Left lung (tissue), 10 donors: ENCODE results near the gene MORC3. TPM values are rescaled to one million over a fixed set of nuclear protein-coding genes. Genes with fewer than 3 reads are reported as not detected.
"Not testable (repeated sequence)": the region's sequence is repeated elsewhere in the genome, so short reads cannot be mapped to it uniquely, and the experiment has no call there.

Experiments used
- ATAC-seq: fragments of 200-7000 bp; cut with Tn5 transposase; one replicate; pipeline ENCODE4 v1.9.1; 2020; ENCODE audit warnings: moderate library complexity
- DNase-seq, 4 donors: peaks; one replicate each; pipeline ENCODE4 v3.0.0-alpha.2; 2013 to 2020
- H3K27ac ChIP-seq, 2 donors: fragments of 200-600 bp; sonication (generic) in 1 of 2; one replicate each; pipeline versions ENCODE4 v1.5.0 to v1.8.0; 2020 to 2021
- H3K27me3 ChIP-seq, 2 donors: fragments of 200-600 bp; sonication (generic) in 1 of 2; one replicate each; pipeline versions ENCODE4 v1.5.0 to v1.8.0; 2020 to 2021
- H3K36me3 ChIP-seq, 2 donors: fragments of 200-600 bp; sonication (generic) in 1 of 2; one replicate each; pipeline versions ENCODE4 v1.5.0 to v1.8.0; 2020 to 2021
- H3K4me1 ChIP-seq, 2 donors: fragments of 200-600 bp; one replicate each; pipeline ENCODE4 v1.8.0; 2021
- H3K4me3 ChIP-seq, 2 donors: fragments of 200-600 bp; sonication (generic) in 1 of 2; one replicate each; pipeline versions ENCODE4 v1.5.0 to v1.8.0; 2020 to 2021; ENCODE audit warnings: mild to moderate bottlenecking in 1 of 2
- H3K9me3 ChIP-seq, 2 donors: fragments of 200-600 bp; sonication (generic) in 1 of 2; one replicate each; pipeline versions ENCODE4 v1.5.0 to v1.8.0; 2020 to 2021
- intact Hi-C, 2 donors: fragments of 100-400 bp; cut with DNase I; formaldehyde crosslinking; loops; one replicate each; pipeline versions ENCODE4 v1.11.2 to v1.14.2; 2022
- polyA plus RNA-seq, 6 donors: library from polyadenylated mRNA; unstranded; fragments of 120-200 nt; gene quantifications; one replicate each; pipeline ENCODE4 v1.2.1, GENCODE V29; 2013; ENCODE audit not compliant: insufficient read length in 6 of 6
- total RNA-seq, 2 donors: library from RNA; stranded (reverse); fragmentation: NEBNext Ultra II Directional; extraction: Animal tissue kit (Norgen Biotek cat#: 25700); gene quantifications; one replicate each; pipeline ENCODE4 v1.2.1, GENCODE V29; 2021
- TF ChIP-seq, protein P1 (sequence below), 2 donors: fragments of 200-600 bp; sonication (generic) in 1 of 2; IDR thresholded peaks; one replicate each; pipeline versions ENCODE4 v1.5.0 to v1.8.0; 2021; ENCODE audit warnings: antibody characterized with exemption in 2 of 2
- donor health status: DM: no; HTN: yes; CAD: no.
- donor health status: DM: no; HTN: no; CAD: no.

The MORC3 gene
- total and polyA plus RNA-seq, 8 donors, result 25.6 to 61.4 (median 48.1) TPM

DNA sequence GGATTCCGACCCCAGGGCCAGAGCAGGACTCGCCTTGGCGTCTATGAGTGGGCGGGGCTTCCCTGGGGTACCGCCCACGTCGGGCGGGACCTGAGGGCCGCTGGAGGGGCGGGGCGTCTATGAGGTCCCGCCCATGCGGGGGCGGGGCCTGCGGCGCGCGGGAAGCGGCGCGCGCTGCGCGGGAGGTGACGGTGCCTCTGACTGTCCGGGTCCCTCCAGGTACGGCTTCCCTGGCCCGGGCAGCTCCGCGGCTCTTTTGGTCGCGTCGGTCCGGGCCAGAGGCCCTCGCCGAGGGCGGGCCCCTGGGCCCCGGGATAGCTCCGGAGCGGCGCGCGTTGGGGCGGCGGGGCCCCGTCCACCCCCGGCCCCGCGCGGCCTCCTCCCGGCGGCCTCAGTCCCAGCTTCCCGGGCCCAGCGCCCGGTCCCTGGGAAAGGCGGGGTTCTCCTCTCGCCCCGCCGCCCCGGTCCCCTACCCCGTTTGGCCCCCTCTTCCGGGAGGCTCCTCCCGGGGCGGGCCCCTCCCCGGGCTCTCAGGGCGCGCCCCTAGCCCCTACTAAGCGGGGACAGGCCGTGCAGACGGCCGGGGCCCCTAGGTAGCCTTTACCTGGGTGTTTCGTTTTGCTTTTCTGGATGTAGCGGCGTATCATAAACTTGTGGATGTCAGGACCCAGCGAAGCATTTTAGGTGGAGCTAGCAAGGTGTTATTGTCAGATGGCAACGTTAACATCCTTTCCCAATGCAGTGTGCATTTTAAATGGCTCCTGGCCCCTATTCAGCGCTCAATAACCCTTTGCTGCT lies 65.4 kb downstream of the MORC3 start, which contains the start of gene CHAF1B:
CHAF1B (plus strand) TSS at position 160 of the 798 bp plus-strand sequence. CDS start 745 bp downstream, outside the sequence.
- ATAC-seq (peak; percentile 97), DNase-seq (peak; percentile 72 to 93 (median 80))
- no peak within 1 kb of the TSS for H3K27ac ChIP-seq
- no peaks in the 10 kb centered on the region for H3K27me3 ChIP-seq
- TF ChIP-seq, protein P1, sequence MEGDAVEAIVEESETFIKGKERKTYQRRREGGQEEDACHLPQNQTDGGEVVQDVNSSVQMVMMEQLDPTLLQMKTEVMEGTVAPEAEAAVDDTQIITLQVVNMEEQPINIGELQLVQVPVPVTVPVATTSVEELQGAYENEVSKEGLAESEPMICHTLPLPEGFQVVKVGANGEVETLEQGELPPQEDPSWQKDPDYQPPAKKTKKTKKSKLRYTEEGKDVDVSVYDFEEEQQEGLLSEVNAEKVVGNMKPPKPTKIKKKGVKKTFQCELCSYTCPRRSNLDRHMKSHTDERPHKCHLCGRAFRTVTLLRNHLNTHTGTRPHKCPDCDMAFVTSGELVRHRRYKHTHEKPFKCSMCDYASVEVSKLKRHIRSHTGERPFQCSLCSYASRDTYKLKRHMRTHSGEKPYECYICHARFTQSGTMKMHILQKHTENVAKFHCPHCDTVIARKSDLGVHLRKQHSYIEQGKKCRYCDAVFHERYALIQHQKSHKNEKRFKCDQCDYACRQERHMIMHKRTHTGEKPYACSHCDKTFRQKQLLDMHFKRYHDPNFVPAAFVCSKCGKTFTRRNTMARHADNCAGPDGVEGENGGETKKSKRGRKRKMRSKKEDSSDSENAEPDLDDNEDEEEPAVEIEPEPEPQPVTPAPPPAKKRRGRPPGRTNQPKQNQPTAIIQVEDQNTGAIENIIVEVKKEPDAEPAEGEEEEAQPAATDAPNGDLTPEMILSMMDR (IDR thresholded peaks at IDR 0.05), result no peak
- H3K4me3 ChIP-seq, result peak within 1 kb of the TSS; percentile 44 to 60
- H3K4me1 ChIP-seq, result peaks cover 0 to 8% of the 10 kb centered on the region in 2 donors
- peaks cover 0 to 2% of the 10 kb centered on the region in 2 donors for H3K9me3 ChIP-seq
- H3K36me3 ChIP-seq, result peaks cover 0 to 2% of the 10 kb centered on the region in 2 donors
- intact Hi-C loops, result no loop called here

DNA sequence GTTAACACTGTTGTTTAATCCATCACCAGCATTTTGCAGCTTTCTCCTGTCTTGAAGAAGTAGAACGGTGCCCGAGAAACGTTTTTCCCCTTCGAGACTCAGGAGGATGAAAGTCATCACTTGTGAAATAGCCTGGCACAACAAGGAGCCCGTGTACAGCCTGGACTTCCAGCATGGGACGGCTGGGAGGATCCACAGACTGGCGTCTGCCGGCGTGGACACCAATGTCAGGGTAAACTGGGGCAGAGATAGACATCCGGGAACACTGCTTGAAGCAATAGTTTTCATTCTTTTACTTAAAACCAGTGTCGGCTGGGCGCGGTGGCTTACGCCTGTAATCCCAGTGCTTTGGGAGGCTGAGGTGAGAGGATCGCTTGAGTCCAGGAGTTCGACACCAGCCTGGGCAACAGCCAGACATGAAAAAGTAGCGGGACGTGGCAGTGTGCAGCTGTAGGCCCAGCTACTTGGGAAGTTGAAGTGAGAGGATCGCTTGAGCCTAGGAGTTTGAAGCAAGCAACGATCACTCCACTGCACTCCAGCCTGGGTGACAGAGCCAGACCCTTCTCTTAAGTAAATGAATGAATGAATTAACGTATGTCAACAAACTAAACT lies 66.1 kb downstream of the MORC3 start:
- Histone ChIP-seq H3K36me3 (no peaks in the 10 kb centered on the region), H3K27ac (no peak overlapping the region), H3K27me3 (no peaks in the 10 kb centered on the region), H3K4me1 (peaks cover 0 to 8% of the 10 kb centered on the region in 2 donors), H3K4me3 (peak overlapping the region; percentile 44 to 60), H3K9me3 (peaks cover 0 to 2% of the 10 kb centered on the region in 2 donors)
- DNase-seq (no peak), ATAC-seq (no peak)
- intact Hi-C loops, result no loop called here
- TF ChIP-seq, protein P1 (IDR thresholded peaks at IDR 0.05), result no peak

DNA sequence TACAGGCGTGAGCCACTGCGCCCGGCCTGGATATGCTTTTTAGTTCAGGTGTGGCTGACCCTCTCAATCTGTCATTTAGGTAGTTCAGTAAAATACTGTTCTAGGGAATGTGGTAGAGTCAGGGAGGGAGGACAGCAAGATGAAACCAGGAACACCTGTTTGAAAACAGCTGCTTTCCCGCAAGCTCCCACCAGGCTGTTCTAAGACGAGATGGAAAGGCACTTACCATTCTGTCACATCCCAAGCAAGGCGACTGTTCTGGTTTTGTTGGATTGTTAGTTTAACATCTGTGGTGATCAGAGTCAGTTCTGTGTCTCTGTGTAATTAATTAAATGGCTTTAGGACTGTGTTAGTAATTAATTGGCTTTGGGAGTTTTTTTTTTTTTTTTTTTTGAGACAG lies 68.1 kb downstream of the MORC3 start:
- intact Hi-C loops, result no loop called here
- H3K4me1 ChIP-seq, result peaks cover 0 to 8% of the 10 kb centered on the region in 2 donors
- TF ChIP-seq, protein P1 (IDR thresholded peaks at IDR 0.05), result no peak

DNA sequence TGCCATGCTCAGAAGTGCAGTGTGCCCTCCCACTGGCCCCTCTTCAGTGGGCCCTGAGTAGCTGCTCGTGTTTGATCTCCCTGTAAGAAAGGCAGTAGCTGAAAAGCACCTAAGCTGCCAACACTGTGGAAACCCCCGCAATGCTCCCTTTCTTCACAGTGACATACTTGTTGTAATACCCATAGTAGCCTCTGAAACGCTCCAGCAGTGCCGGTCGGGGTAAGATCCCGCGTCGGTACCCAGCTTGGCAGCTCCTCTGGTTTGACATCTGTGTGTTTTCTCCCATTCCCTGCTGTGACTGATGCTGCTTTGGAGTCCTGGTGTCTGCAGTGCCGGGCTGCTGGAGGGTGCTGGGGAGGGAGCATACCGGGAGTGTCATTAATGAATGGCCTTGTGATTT lies 68.8 kb downstream of the MORC3 start:
- TF ChIP-seq, protein P1 (IDR thresholded peaks at IDR 0.05), result peak in 1 of 2 donors; percentile 14
- Histone ChIP-seq H3K27me3 (no peaks in the 10 kb centered on the region), H3K4me3 (no peak overlapping the region), H3K4me1 (peaks cover 0 to 8% of the 10 kb centered on the region in 2 donors), H3K27ac (no peak overlapping the region), H3K9me3 (peaks cover 0 to 2% of the 10 kb centered on the region in 2 donors), H3K36me3 (peaks cover 0 to 9% of the 10 kb centered on the region in 2 donors)
- peak; percentile 60 for ATAC-seq
- intact Hi-C loops, result no loop called here
- DNase-seq, result peak in 1 of 4 donors; percentile 55

More for the DNA sequence above, 68.1 kb downstream of the MORC3 start:
- Histone ChIP-seq H3K9me3 (peaks cover 0 to 2% of the 10 kb centered on the region in 2 donors), H3K4me3 (no peak overlapping the region), H3K27ac (no peak overlapping the region), H3K27me3 (no peaks in the 10 kb centered on the region), H3K36me3 (peaks cover 0 to 2% of the 10 kb centered on the region in 2 donors)
- no peak for DNase-seq
- ATAC-seq, result no peak

DNA sequence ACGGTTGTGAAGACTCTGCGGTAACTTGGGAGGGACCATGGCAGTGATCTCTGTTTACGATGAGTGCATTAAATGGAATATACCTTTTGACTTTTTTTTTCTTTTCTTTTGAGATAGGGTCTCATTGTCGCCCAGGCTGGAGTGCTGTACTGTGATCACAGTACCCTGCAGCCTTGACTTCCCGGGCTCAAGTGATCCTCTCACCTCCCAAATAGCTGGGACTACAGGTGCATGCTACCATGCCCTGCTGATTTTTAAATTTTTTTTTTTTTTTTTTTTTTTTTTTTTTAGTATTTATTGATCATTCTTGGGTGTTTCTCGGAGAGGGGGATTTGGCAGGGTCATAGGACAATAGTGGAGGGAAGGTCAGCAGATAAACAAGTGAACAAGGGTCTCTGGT lies 71.7 kb downstream of the MORC3 start:
- DNase-seq, intact Hi-C loops, H3K4me3 ChIP-seq, ATAC-seq, H3K27ac ChIP-seq, H3K27me3 ChIP-seq, H3K9me3 ChIP-seq, H3K4me1 ChIP-seq: not testable (repeated sequence)
- H3K36me3 ChIP-seq, result peaks cover 0 to 24% of the 10 kb centered on the region in 2 donors
